Measurements from ENCODE around the gene FYB2. TPM values are rescaled to one million over a fixed set of nuclear protein-coding genes. Genes with fewer than 3 reads are reported as not detected.

The FYB2 gene
- total RNA-seq, 1 experiment from 2014 or later = 0.47 TPM

GRCh38 chr1:56712150-56712549 lies 107.1 kb downstream of the FYB2 start:
- Histone ChIP-seq H3K27me3 (replicated peaks; ENCODE audit: insufficient read depth, low read depth, low read length, poor library complexity) (peaks cover 7% of the 10 kb centered on the region), H3K36me3 (ENCODE audit: insufficient read depth, low read length, poor library complexity, severe bottlenecking) (no peaks in the 10 kb centered on the region), H3K27ac (ENCODE audit: low read depth, low read length, poor library complexity, severe bottlenecking) (no peak overlapping the region), H3K4me3 (ENCODE audit: low read depth, low read length, poor library complexity, severe bottlenecking) (no peak overlapping the region), H3K4me1 (ENCODE audit: insufficient read depth, low read length, poor library complexity, severe bottlenecking) (no peaks in the 10 kb centered on the region), H3K9me3 (ENCODE audit: low read depth, low read length, poor library complexity, severe bottlenecking) (no peaks in the 10 kb centered on the region)
- no peak for DNase-seq (ENCODE audit: low spot score)
- POLR2A ChIA-PET (ENCODE audit: low non-redundant PET) = no interaction called here
- CTCF ChIA-PET = no interaction called here
- BruUV-seq (replicated peaks) = no TSS peak
- no peak for TF ChIP-seq CTCF (conservative IDR thresholded peaks at IDR 0.05; ENCODE audit: low read depth, low read length)
- no peak for TF ChIP-seq EZH2 (IDR thresholded peaks at IDR 0.05; ENCODE audit: borderline replicate concordance, low read depth, low read length, poor library complexity, severe bottlenecking)
- intact Hi-C loops (cut with micrococcal nuclease; ENCODE audit: unreplicated experiment) = no loop called here

GRCh38 chr1:56710646-56711045 lies 108.6 kb downstream of the FYB2 start:
- CTCF ChIA-PET = no interaction called here
- TF ChIP-seq CTCF (conservative IDR thresholded peaks at IDR 0.05; ENCODE audit: low read depth, low read length) (no peak), EZH2 (IDR thresholded peaks at IDR 0.05; ENCODE audit: borderline replicate concordance, low read depth, low read length, poor library complexity, severe bottlenecking) (no peak)
- POLR2A ChIA-PET (ENCODE audit: low non-redundant PET) = no interaction called here
- DNase-seq (ENCODE audit: low spot score) = peak; percentile 4
- Histone ChIP-seq H3K27me3 (replicated peaks; ENCODE audit: insufficient read depth, low read depth, low read length, poor library complexity) (peaks cover 19% of the 10 kb centered on the region), H3K4me1 (ENCODE audit: insufficient read depth, low read length, poor library complexity, severe bottlenecking) (no peaks in the 10 kb centered on the region), H3K27ac (ENCODE audit: low read depth, low read length, poor library complexity, severe bottlenecking) (no peak overlapping the region), H3K9me3 (ENCODE audit: low read depth, low read length, poor library complexity, severe bottlenecking) (no peaks in the 10 kb centered on the region), H3K4me3 (ENCODE audit: low read depth, low read length, poor library complexity, severe bottlenecking) (no peak overlapping the region), H3K36me3 (ENCODE audit: insufficient read depth, low read length, poor library complexity, severe bottlenecking) (no peaks in the 10 kb centered on the region)
- BruUV-seq (replicated peaks) = no TSS peak
- intact Hi-C loops (cut with micrococcal nuclease; ENCODE audit: unreplicated experiment) = no loop called here

GRCh38 chr1:56709995-56710394 lies 109.2 kb downstream of the FYB2 start:
- H3K9me3 ChIP-seq (ENCODE audit: low read depth, low read length, poor library complexity, severe bottlenecking) = no peaks in the 10 kb centered on the region
- no peaks in the 10 kb centered on the region for H3K36me3 ChIP-seq (ENCODE audit: insufficient read depth, low read length, poor library complexity, severe bottlenecking)
- CTCF ChIA-PET = no interaction called here
- DNase-seq (ENCODE audit: low spot score) = no peak
- intact Hi-C loops (cut with micrococcal nuclease; ENCODE audit: unreplicated experiment) = loop anchor here (1.0 to 10.0 kb wide), 3 partner anchors 1225 to 1426 kb away; no protein-coding TSS in a partner anchor
- TF ChIP-seq CTCF (conservative IDR thresholded peaks at IDR 0.05; ENCODE audit: low read depth, low read length) (no peak), EZH2 (IDR thresholded peaks at IDR 0.05; ENCODE audit: borderline replicate concordance, low read depth, low read length, poor library complexity, severe bottlenecking) (no peak)
- H3K4me1 ChIP-seq (ENCODE audit: insufficient read depth, low read length, poor library complexity, severe bottlenecking) = no peaks in the 10 kb centered on the region
- H3K4me3 ChIP-seq (ENCODE audit: low read depth, low read length, poor library complexity, severe bottlenecking) = no peak overlapping the region
- peaks cover 19% of the 10 kb centered on the region for H3K27me3 ChIP-seq (replicated peaks; ENCODE audit: insufficient read depth, low read depth, low read length, poor library complexity)
- H3K27ac ChIP-seq (ENCODE audit: low read depth, low read length, poor library complexity, severe bottlenecking) = no peak overlapping the region
- POLR2A ChIA-PET (ENCODE audit: low non-redundant PET) = no interaction called here
- no TSS peak for BruUV-seq (replicated peaks)
